Kidney epithelial cell (primary cell): ENCODE data around the gene SAFB. TPM values are rescaled to one million over a fixed set of nuclear protein-coding genes. Genes with fewer than 3 reads are reported as not detected.

Source experiments
- DNase-seq: peaks from one replicate; pipeline ENCODE4 v3.0.0-alpha.2; 2010; ENCODE audit warnings: low read depth
- H3K27me3 ChIP-seq: 2 replicates; pipeline ENCODE4 v1.6.0; 2011; ENCODE audit warnings: low read length; ENCODE audit not compliant: control insufficient read depth, insufficient read depth
- H3K36me3 ChIP-seq: 2 replicates; pipeline ENCODE4 v1.5.1; 2011; ENCODE audit warnings: low read length; ENCODE audit not compliant: control insufficient read depth, insufficient read depth
- H3K4me3 ChIP-seq: 2 replicates; pipeline ENCODE4 v1.5.1; 2011; ENCODE audit warnings: low read depth, mild to moderate bottlenecking, control low read depth, low read length
- CTCF ChIP-seq: IDR thresholded peaks from 2 replicates; pipeline ENCODE4 v1.5.1; 2011; ENCODE audit warnings: mild to moderate bottlenecking, moderate library complexity, low read length, control low read depth, inconsistent platforms; ENCODE audit not compliant: insufficient read depth, poor library complexity, severe bottlenecking
- total RNA-seq: library from RNA; depleted of rRNA; stranded (reverse); fragments of >200 nt; gene quantifications from 2 replicates; pipeline ENCODE4 v1.2.3, GENCODE V29; 2015

Gene SAFB
- total RNA-seq, 1 donor from 2014 or later = 45.7 TPM

- peak overlapping the region; percentile 93 for H3K4me3 ChIP-seq
- TF ChIP-seq CTCF = no peak
- DNase-seq = no peak
- H3K36me3 ChIP-seq = peaks cover 3% of the 10 kb centered on the region
- H3K27me3 ChIP-seq = no peaks in the 10 kb centered on the region
Observed at GRCh38 chr19:5624741-5625278, 1.9 kb downstream of the SAFB start.

GRCh38 chr19:5625641-5626040, 2.8 kb downstream of the SAFB start:
- TF ChIP-seq CTCF = no peak
- Histone ChIP-seq H3K36me3 (peaks cover 3% of the 10 kb centered on the region), H3K27me3 (no peaks in the 10 kb centered on the region), H3K4me3 (no peak overlapping the region)
- no peak for DNase-seq

GRCh38 chr19:5627395-5627904, 4.6 kb downstream of the SAFB start:
- H3K36me3 ChIP-seq = peaks cover 3% of the 10 kb centered on the region
- no peak for TF ChIP-seq CTCF
- no peaks in the 10 kb centered on the region for H3K27me3 ChIP-seq
- H3K4me3 ChIP-seq = no peak overlapping the region
- peak; percentile 5 for DNase-seq

GRCh38 chr19:5628461-5628860, 5.6 kb downstream of the SAFB start:
- Histone ChIP-seq H3K27me3 (no peaks in the 10 kb centered on the region), H3K4me3 (no peak overlapping the region), H3K36me3 (peaks cover 3% of the 10 kb centered on the region)
- no peak for DNase-seq
- no peak for TF ChIP-seq CTCF

- no peak overlapping the region for H3K4me3 ChIP-seq
- peaks cover 3% of the 10 kb centered on the region for H3K36me3 ChIP-seq
- TF ChIP-seq CTCF = no peak
- no peak for DNase-seq
- H3K27me3 ChIP-seq = no peaks in the 10 kb centered on the region
Observed at GRCh38 chr19:5628919-5629481, 6.1 kb downstream of the SAFB start.
